K562 (cell line): ENCODE data around the gene ARAP1. TPM values are rescaled to one million over a fixed set of nuclear protein-coding genes. Genes with fewer than 3 reads are reported as not detected.

Experiments used
- CEBPB ChIP-seq: fragments of 450-650 bp; IDR thresholded peaks from 2 replicates; pipeline ENCODE4 v1.6.1; 2016; ENCODE audit warnings: missing genetic modification characterization, missing compliant biosample characterization
- KLF6 ChIP-seq: fragments of 250-450 bp; sonication (Bioruptor Pico); IDR thresholded peaks from 2 replicates; pipeline ENCODE4 v1.4.0; 2020; ENCODE audit warnings: mild to moderate bottlenecking, moderate library complexity, borderline replicate concordance
- MAFK ChIP-seq: IDR thresholded peaks from 2 replicates; pipeline ENCODE4 v1.6.1; 2011; ENCODE audit warnings: low read length, improper control_type of control experiment
- MTA2 ChIP-seq: fragments of 450-650 bp; IDR thresholded peaks from 2 replicates; pipeline ENCODE4 v1.6.1; 2016; ENCODE audit warnings: low read depth
- NFE2 ChIP-seq: IDR thresholded peaks from 2 replicates; pipeline ENCODE4 v1.6.1; 2014; ENCODE audit warnings: antibody characterized with exemption, low read depth
- REST ChIP-seq, 2 experiments: fragments of 450-650 bp; formaldehyde crosslinking in 1 of 2; IDR thresholded peaks; 2 replicates each; pipeline versions ENCODE4 v1.4.0 to v1.6.1; 2014 to 2020; ENCODE audit warnings: mild to moderate bottlenecking in 2 of 2, borderline replicate concordance in 1 of 2, low read depth in 1 of 2
- ZNF165 ChIP-seq: fragments of 250-450 bp; sonication (Bioruptor Pico); IDR thresholded peaks from 2 replicates; pipeline ENCODE4 v1.4.0; 2020; ENCODE audit warnings: borderline replicate concordance
- polyA plus RNA-seq, 8 experiments: library from polyadenylated mRNA; depleted of rRNA in 4 of 8; stranded (reverse) in 5 of 8; unstranded in 3 of 8; fragments of >200 nt; fragmentation: Nextera tagmentation in 2 of 8; fragmentation: Illumina TruSeq in 1 of 8; extraction: Ambion mirVana in 2 of 8; extraction: Trizol in 1 of 8; gene quantifications; 2 replicates each; pipeline versions ENCODE4 v1.2.1 to v1.2.3, GENCODE V29; 2011 to 2014; ENCODE audit warnings: inconsistent platforms in 1 of 8, missing spikeins in 1 of 8
- total RNA-seq, 7 experiments: library from RNA; depleted of rRNA in 6 of 7; stranded (reverse); fragments of >200 nt in 6 of 7; fragmentation: Illumina TruSeq in 2 of 7; extraction: Trizol in 2 of 7; gene quantifications; 2 replicates each; pipeline versions ENCODE4 v1.2.1 to v1.2.3, GENCODE V29; 2011 to 2021; ENCODE audit warnings: low replicate concordance in 1 of 7
- TF ChIP-seq, protein P1 (sequence below), 2 experiments: fragments of 450-650 bp in 1 of 2; sonication (generic) in 1 of 2; formaldehyde crosslinking in 1 of 2; IDR thresholded peaks; 2 replicates each; pipeline versions ENCODE4 v1.7.1 to v1.9.0; 2016 to 2022; ENCODE audit warnings: inconsistent platforms in 1 of 2, mild to moderate bottlenecking in 1 of 2, missing genetic modification reagents in 1 of 2
- TF ChIP-seq, protein P2 (sequence below): fragments of 250-450 bp; sonication (Bioruptor Pico); IDR thresholded peaks from 2 replicates; pipeline ENCODE4 v1.5.1; 2021; ENCODE audit warnings: mild to moderate bottlenecking

ARAP1 gene
- total and polyA plus RNA-seq, 9 of the 15 experiments (the other 6 are each of a cell fraction or from before 2014, with no cell fraction given): 0.23 to 67.0 (median 24.6) TPM

DNA sequence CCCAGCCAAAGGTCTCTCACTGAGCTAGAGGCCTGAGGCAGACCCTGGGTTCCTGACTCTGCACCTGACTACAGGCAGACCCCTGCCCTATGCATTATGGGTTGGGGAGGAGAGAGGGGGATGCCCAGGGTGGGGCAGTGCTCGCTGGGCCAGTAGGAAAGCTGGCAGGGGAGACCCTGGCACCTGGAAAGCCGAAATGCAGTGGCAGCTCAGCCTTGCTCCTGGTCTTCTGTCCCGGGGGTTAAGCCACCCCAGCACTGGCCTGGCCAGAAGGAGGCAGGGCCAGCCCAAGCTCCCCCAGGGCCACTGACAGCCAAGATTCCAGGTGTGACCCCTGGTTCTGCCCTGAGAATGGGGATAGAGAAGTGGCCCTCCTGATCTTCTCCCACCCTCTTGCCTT is 5.4 kb downstream of the ARAP1 start (continued):
- TF ChIP-seq, protein P1, sequence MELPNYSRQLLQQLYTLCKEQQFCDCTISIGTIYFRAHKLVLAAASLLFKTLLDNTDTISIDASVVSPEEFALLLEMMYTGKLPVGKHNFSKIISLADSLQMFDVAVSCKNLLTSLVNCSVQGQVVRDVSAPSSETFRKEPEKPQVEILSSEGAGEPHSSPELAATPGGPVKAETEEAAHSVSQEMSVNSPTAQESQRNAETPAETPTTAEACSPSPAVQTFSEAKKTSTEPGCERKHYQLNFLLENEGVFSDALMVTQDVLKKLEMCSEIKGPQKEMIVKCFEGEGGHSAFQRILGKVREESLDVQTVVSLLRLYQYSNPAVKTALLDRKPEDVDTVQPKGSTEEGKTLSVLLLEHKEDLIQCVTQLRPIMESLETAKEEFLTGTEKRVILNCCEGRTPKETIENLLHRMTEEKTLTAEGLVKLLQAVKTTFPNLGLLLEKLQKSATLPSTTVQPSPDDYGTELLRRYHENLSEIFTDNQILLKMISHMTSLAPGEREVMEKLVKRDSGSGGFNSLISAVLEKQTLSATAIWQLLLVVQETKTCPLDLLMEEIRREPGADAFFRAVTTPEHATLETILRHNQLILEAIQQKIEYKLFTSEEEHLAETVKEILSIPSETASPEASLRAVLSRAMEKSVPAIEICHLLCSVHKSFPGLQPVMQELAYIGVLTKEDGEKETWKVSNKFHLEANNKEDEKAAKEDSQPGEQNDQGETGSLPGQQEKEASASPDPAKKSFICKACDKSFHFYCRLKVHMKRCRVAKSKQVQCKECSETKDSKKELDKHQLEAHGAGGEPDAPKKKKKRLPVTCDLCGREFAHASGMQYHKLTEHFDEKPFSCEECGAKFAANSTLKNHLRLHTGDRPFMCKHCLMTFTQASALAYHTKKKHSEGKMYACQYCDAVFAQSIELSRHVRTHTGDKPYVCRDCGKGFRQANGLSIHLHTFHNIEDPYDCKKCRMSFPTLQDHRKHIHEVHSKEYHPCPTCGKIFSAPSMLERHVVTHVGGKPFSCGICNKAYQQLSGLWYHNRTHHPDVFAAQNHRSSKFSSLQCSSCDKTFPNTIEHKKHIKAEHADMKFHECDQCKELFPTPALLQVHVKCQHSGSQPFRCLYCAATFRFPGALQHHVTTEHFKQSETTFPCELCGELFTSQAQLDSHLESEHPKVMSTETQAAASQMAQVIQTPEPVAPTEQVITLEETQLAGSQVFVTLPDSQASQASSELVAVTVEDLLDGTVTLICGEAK (IDR thresholded peaks at IDR 0.05): no peak
- TF ChIP-seq, protein P1 (CRISPR knock-in tag; IDR thresholded peaks at IDR 0.05): no peak
- TF ChIP-seq MTA2 (no peak), KLF6 (no peak), ZNF165 (CRISPR knock-in tag) (no peak), MAFK (no peak), NFE2 (no peak), CEBPB (tag) (no peak), REST (IDR thresholded peaks at IDR 0.05; ENCODE audit: borderline replicate concordance) (no peak), REST (CRISPR knock-in tag; IDR thresholded peaks at IDR 0.05; ENCODE audit: low read depth) (no peak)
- TF ChIP-seq, protein P2, sequence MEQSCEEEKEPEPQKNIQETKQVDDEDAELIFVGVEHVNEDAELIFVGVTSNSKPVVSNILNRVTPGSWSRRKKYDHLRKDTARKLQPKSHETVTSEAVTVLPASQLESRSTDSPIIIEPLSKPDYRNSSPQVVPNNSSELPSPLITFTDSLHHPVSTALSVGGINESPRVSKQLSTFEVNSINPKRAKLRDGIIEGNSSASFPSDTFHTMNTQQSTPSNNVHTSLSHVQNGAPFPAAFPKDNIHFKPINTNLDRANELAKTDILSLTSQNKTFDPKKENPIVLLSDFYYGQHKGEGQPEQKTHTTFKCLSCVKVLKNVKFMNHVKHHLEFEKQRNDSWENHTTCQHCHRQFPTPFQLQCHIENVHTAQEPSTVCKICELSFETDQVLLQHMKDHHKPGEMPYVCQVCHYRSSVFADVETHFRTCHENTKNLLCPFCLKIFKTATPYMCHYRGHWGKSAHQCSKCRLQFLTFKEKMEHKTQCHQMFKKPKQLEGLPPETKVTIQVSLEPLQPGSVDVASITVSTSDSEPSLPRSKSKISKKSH (CRISPR knock-in tag): no peak
